ENCODE results near the gene TNNC1. TPM values are rescaled to one million over a fixed set of nuclear protein-coding genes. Genes with fewer than 3 reads are reported as not detected.

Gene TNNC1
- total RNA-seq, 5 donors from 2014 or later (not counting 1 experiment from before 2014, with no cell fraction given) = 2.8 to 8.8 (median 4.5) TPM

GRCh38 chr3:52423173-52423572 lies 30.7 kb downstream of the TNNC1 start:
- Mint-ChIP-seq H3K27me3 (no peaks in the 10 kb centered on the region), H3K36me3 (peaks cover 7% of the 10 kb centered on the region), H3K4me1 (no peaks in the 10 kb centered on the region), H3K27ac (no peak overlapping the region), H3K4me3 (no peak overlapping the region), H3K9me3 (no peaks in the 10 kb centered on the region)
- DNase-seq (no peak), ATAC-seq (replicated peaks in 1 of 4) (no peak)
- Histone ChIP-seq H3K9me3 (no peaks in the 10 kb centered on the region), H3K27ac (ENCODE audit: low read length) (no peak overlapping the region), H3K4me1 (ENCODE audit: control insufficient read depth in 1 of 2, extremely low read depth in 1 of 2, insufficient read depth in 2 of 2, low read length in 2 of 2) (no peaks in the 10 kb centered on the region), H3K36me3 (ENCODE audit: control insufficient read depth in 2 of 2, extremely low read depth in 1 of 2, insufficient read depth in 1 of 2, low read length in 1 of 2) (peaks cover 0 to 5% of the 10 kb centered on the region in 2 donors), H3K4me3 (ENCODE audit: control insufficient read depth in 1 of 2, extremely low read depth in 1 of 2, low read length in 1 of 2) (no peak overlapping the region), H3K27me3 (replicated peaks in 1 of 2; ENCODE audit: control insufficient read depth in 2 of 2, extremely low read depth in 1 of 2, insufficient read depth in 2 of 2, low read length in 1 of 2) (no peaks in the 10 kb centered on the region)
- POLR2A ChIA-PET = interaction anchor here in 1 of 2 donors (0.5 kb wide), 1 partner anchor 8 kb away, joined by 3 read pairs; no protein-coding TSS in a partner anchor
- 83% methylated on average over 2 of the region's 5 CpGs for WGBS (ENCODE audit: insufficient coverage)
- CTCF ChIA-PET = interaction anchor here in 1 of 2 donors (1.0 kb wide), 1 partner anchor 25 kb away, joined by 3 read pairs; no protein-coding TSS in a partner anchor

- no peak overlapping the region for H3K4me3 Mint-ChIP-seq
- ATAC-seq (replicated peaks in 1 of 4) = no peak
- H3K27ac ChIP-seq (ENCODE audit: low read length) = no peak overlapping the region
- H3K4me1 ChIP-seq (ENCODE audit: control insufficient read depth in 1 of 2, extremely low read depth in 1 of 2, insufficient read depth in 2 of 2, low read length in 2 of 2) = no peaks in the 10 kb centered on the region
- no peaks in the 10 kb centered on the region for H3K27me3 ChIP-seq (replicated peaks in 1 of 2; ENCODE audit: control insufficient read depth in 2 of 2, extremely low read depth in 1 of 2, insufficient read depth in 2 of 2, low read length in 1 of 2)
- H3K4me3 ChIP-seq (ENCODE audit: control insufficient read depth in 1 of 2, extremely low read depth in 1 of 2, low read length in 1 of 2) = no peak overlapping the region
- H3K9me3 Mint-ChIP-seq = no peaks in the 10 kb centered on the region
- H3K27me3 Mint-ChIP-seq = no peaks in the 10 kb centered on the region
- ChIA-PET CTCF (interaction anchor here in 1 of 2 donors (1.0 kb wide), 1 partner anchor 26 kb away, joined by 3 read pairs; no protein-coding TSS in a partner anchor), POLR2A (interaction anchor here in 1 of 2 donors (0.5 kb wide), 1 partner anchor 8 kb away, joined by 3 read pairs; no protein-coding TSS in a partner anchor)
- H3K9me3 ChIP-seq = no peaks in the 10 kb centered on the region
- H3K27ac Mint-ChIP-seq = no peak overlapping the region
- peaks cover 7% of the 10 kb centered on the region for H3K36me3 Mint-ChIP-seq
- H3K4me1 Mint-ChIP-seq = peaks cover 0 to under 1% (median 0%) of the 10 kb centered on the region in 3 donors
- peaks cover 0 to 5% of the 10 kb centered on the region in 2 donors for H3K36me3 ChIP-seq (ENCODE audit: control insufficient read depth in 2 of 2, extremely low read depth in 1 of 2, insufficient read depth in 1 of 2, low read length in 1 of 2)
- no CpG with 5 or more reads among the region's 3 CpGs for WGBS (ENCODE audit: insufficient coverage)
- DNase-seq = no peak
Observed at GRCh38 chr3:52422669-52423068, 31.2 kb downstream of the TNNC1 start.

- H3K36me3 Mint-ChIP-seq = peaks cover 13% of the 10 kb centered on the region
- DNase-seq (no peak), ATAC-seq (replicated peaks in 1 of 4) (no peak)
- no peaks in the 10 kb centered on the region for H3K9me3 Mint-ChIP-seq
- no peaks in the 10 kb centered on the region for H3K4me1 ChIP-seq (ENCODE audit: control insufficient read depth in 1 of 2, extremely low read depth in 1 of 2, insufficient read depth in 2 of 2, low read length in 2 of 2)
- no peaks in the 10 kb centered on the region for H3K9me3 ChIP-seq
- no peak overlapping the region for H3K27ac Mint-ChIP-seq
- H3K36me3 ChIP-seq (ENCODE audit: control insufficient read depth in 2 of 2, extremely low read depth in 1 of 2, insufficient read depth in 1 of 2, low read length in 1 of 2) = peaks cover 0 to 5% of the 10 kb centered on the region in 2 donors
- ChIA-PET POLR2A (no interaction called here), CTCF (no interaction called here)
- 100% methylated on average over 2 of the region's 2 CpGs for WGBS (ENCODE audit: insufficient coverage)
- peaks cover 0 to 8% (median 5%) of the 10 kb centered on the region in 3 donors for H3K4me1 Mint-ChIP-seq
- H3K27ac ChIP-seq (ENCODE audit: low read length) = no peak overlapping the region
- no peaks in the 10 kb centered on the region for H3K27me3 ChIP-seq (replicated peaks in 1 of 2; ENCODE audit: control insufficient read depth in 2 of 2, extremely low read depth in 1 of 2, insufficient read depth in 2 of 2, low read length in 1 of 2)
- H3K4me3 Mint-ChIP-seq = no peak overlapping the region
- H3K4me3 ChIP-seq (ENCODE audit: control insufficient read depth in 1 of 2, extremely low read depth in 1 of 2, low read length in 1 of 2) = no peak overlapping the region
- H3K27me3 Mint-ChIP-seq = no peaks in the 10 kb centered on the region
Observed at GRCh38 chr3:52420388-52420787, 33.5 kb downstream of the TNNC1 start.

- CTCF ChIA-PET = interaction anchor here (0.6 to 1.1 kb wide), 6 partner anchors 15 to 263 kb away, joined by 3 to 8 read pairs (median 4); no protein-coding TSS in a partner anchor
- 100% methylated on average over 1 of the region's 3 CpGs for WGBS (ENCODE audit: insufficient coverage)
- H3K27ac Mint-ChIP-seq = no peak overlapping the region
Observed at GRCh38 chr3:52415800-52416199, 38.0 kb downstream of the TNNC1 start.

GRCh38 chr3:52408466-52408865 lies 45.4 kb downstream of the TNNC1 start:
- Mint-ChIP-seq H3K4me3 (peak overlapping the region; percentile 83 to 94 (median 89)), H3K4me1 (peaks cover 43 to 45% (median 45%) of the 10 kb centered on the region in 3 donors), H3K27ac (peak overlapping the region; percentile 86 to 88), H3K36me3 (peaks cover 28% of the 10 kb centered on the region), H3K27me3 (no peaks in the 10 kb centered on the region), H3K9me3 (no peaks in the 10 kb centered on the region)
- POLR2A ChIA-PET = interaction anchor here in 1 of 2 donors (0.6 kb wide), 1 partner anchor 358 kb away, joined by 5 read pairs; no protein-coding TSS in a partner anchor
- CTCF ChIA-PET = no interaction called here
- Histone ChIP-seq H3K9me3 (no peaks in the 10 kb centered on the region), H3K4me3 (ENCODE audit: control insufficient read depth in 1 of 2, extremely low read depth in 1 of 2, low read length in 1 of 2) (no peak overlapping the region), H3K4me1 (ENCODE audit: control insufficient read depth in 1 of 2, extremely low read depth in 1 of 2, insufficient read depth in 2 of 2, low read length in 2 of 2) (peaks cover 17 to 50% of the 10 kb centered on the region in 2 experiments), H3K27ac (ENCODE audit: low read length) (peak overlapping the region; percentile 93), H3K36me3 (ENCODE audit: control insufficient read depth in 2 of 2, extremely low read depth in 1 of 2, insufficient read depth in 1 of 2, low read length in 1 of 2) (peaks cover 17 to 47% of the 10 kb centered on the region in 2 donors), H3K27me3 (replicated peaks in 1 of 2; ENCODE audit: control insufficient read depth in 2 of 2, extremely low read depth in 1 of 2, insufficient read depth in 2 of 2, low read length in 1 of 2) (no peaks in the 10 kb centered on the region)
- WGBS (ENCODE audit: insufficient coverage) = no CpG with 5 or more reads among the region's 8 CpGs
- DNase-seq (no peak), ATAC-seq (replicated peaks in 1 of 4) (no peak)

More at GRCh38 chr3:52415800-52416199, 38.0 kb downstream of the TNNC1 start:
- H3K4me3 ChIP-seq (ENCODE audit: control insufficient read depth in 1 of 2, extremely low read depth in 1 of 2, low read length in 1 of 2) = no peak overlapping the region
- Mint-ChIP-seq H3K4me1 (peaks cover 25 to 35% (median 28%) of the 10 kb centered on the region in 3 donors), H3K4me3 (no peak overlapping the region), H3K27me3 (no peaks in the 10 kb centered on the region), H3K36me3 (peaks cover 9% of the 10 kb centered on the region), H3K9me3 (no peaks in the 10 kb centered on the region)
- ATAC-seq (replicated peaks in 1 of 4) = no peak
- no peak overlapping the region for H3K27ac ChIP-seq (ENCODE audit: low read length)
- H3K4me1 ChIP-seq (ENCODE audit: control insufficient read depth in 1 of 2, extremely low read depth in 1 of 2, insufficient read depth in 2 of 2, low read length in 2 of 2) = peaks cover 10 to 13% of the 10 kb centered on the region in 2 experiments
- POLR2A ChIA-PET = interaction anchor here in 1 of 2 donors (0.6 kb wide), 1 partner anchor 13 kb away, joined by 3 read pairs; no protein-coding TSS in a partner anchor
- no peaks in the 10 kb centered on the region for H3K9me3 ChIP-seq
- no peak for DNase-seq
- H3K27me3 ChIP-seq (replicated peaks in 1 of 2; ENCODE audit: control insufficient read depth in 2 of 2, extremely low read depth in 1 of 2, insufficient read depth in 2 of 2, low read length in 1 of 2) = no peaks in the 10 kb centered on the region
- H3K36me3 ChIP-seq (ENCODE audit: control insufficient read depth in 2 of 2, extremely low read depth in 1 of 2, insufficient read depth in 1 of 2, low read length in 1 of 2) = peaks cover 0 to 1% of the 10 kb centered on the region in 2 donors

- Histone ChIP-seq H3K9me3 (no peaks in the 10 kb centered on the region), H3K36me3 (ENCODE audit: control insufficient read depth in 2 of 2, extremely low read depth in 1 of 2, insufficient read depth in 1 of 2, low read length in 1 of 2) (peaks cover 24 to 54% of the 10 kb centered on the region in 2 donors), H3K4me1 (ENCODE audit: control insufficient read depth in 1 of 2, extremely low read depth in 1 of 2, insufficient read depth in 2 of 2, low read length in 2 of 2) (peaks cover 17 to 50% of the 10 kb centered on the region in 2 experiments), H3K27me3 (replicated peaks in 1 of 2; ENCODE audit: control insufficient read depth in 2 of 2, extremely low read depth in 1 of 2, insufficient read depth in 2 of 2, low read length in 1 of 2) (no peaks in the 10 kb centered on the region), H3K4me3 (ENCODE audit: control insufficient read depth in 1 of 2, extremely low read depth in 1 of 2, low read length in 1 of 2) (no peak overlapping the region), H3K27ac (ENCODE audit: low read length) (no peak overlapping the region)
- ChIA-PET CTCF (interaction anchor here in 1 of 2 donors (1.4 kb wide), 1 partner anchor 39 kb away, joined by 5 read pairs; no protein-coding TSS in a partner anchor), POLR2A (interaction anchor here in 1 of 2 donors (0.5 kb wide), 1 partner anchor 61 kb away, joined by 5 read pairs; no protein-coding TSS in a partner anchor)
- WGBS (ENCODE audit: insufficient coverage) = 96% methylated on average over 3 of the region's 3 CpGs
- ATAC-seq (replicated peaks in 1 of 4) (no peak), DNase-seq (no peak)
- H3K4me1 Mint-ChIP-seq = peaks cover 38 to 41% (median 40%) of the 10 kb centered on the region in 3 donors
- H3K4me3 Mint-ChIP-seq = peak overlapping the region; percentile 83 to 94 (median 89)
- H3K27ac Mint-ChIP-seq = peak overlapping the region in 1 of 2 donors; percentile 86
- H3K27me3 Mint-ChIP-seq = no peaks in the 10 kb centered on the region
- peaks cover 32% of the 10 kb centered on the region for H3K36me3 Mint-ChIP-seq
- no peaks in the 10 kb centered on the region for H3K9me3 Mint-ChIP-seq
Observed at GRCh38 chr3:52407779-52408178, 46.1 kb downstream of the TNNC1 start.

Measured in T-cell (primary cell).